Nephron (organoid): ENCODE data around the gene ZNF333.
A peak's percentile ranks its signal among the peaks of the same experiment; 100 is the strongest.
"Not testable (repeated sequence)": the region's sequence is repeated elsewhere in the genome, so short reads cannot be mapped to it uniquely, and the experiment has no call there.

Experiments used
- H3K27ac Mint-ChIP-seq, 3 experiments: 2 replicates each; pipeline ENCODE4 v1.8.0; 2020; ENCODE audit warnings: mixed read lengths in 3 of 3, mild to moderate bottlenecking in 2 of 3, moderate library complexity in 1 of 3
- H3K27me3 Mint-ChIP-seq: 2 replicates; pipeline ENCODE4 v1.8.0; 2021; ENCODE audit warnings: low read depth, mild to moderate bottlenecking, moderate library complexity, mixed read lengths
- H3K36me3 Mint-ChIP-seq: 2 replicates; pipeline ENCODE4 v1.8.0; 2020; ENCODE audit warnings: low read depth, mixed read lengths
- H3K4me1 Mint-ChIP-seq: 2 replicates; pipeline ENCODE4 v1.8.0; 2020; ENCODE audit warnings: mixed read lengths
- H3K4me3 Mint-ChIP-seq, 3 experiments: 2 replicates each; pipeline ENCODE4 v1.8.0; 2020; ENCODE audit warnings: mild to moderate bottlenecking in 3 of 3, mixed read lengths in 3 of 3, moderate library complexity in 2 of 3
- H3K9me3 Mint-ChIP-seq: 2 replicates; pipeline ENCODE4 v1.8.0; 2020; ENCODE audit warnings: mixed read lengths
- TF ChIP-seq, protein P1 (sequence below), 3 experiments: fragments of 200-600 bp; sonication (generic); IDR thresholded peaks; one replicate each; pipeline ENCODE4 v1.5.0; 2021; ENCODE audit warnings: antibody characterized with exemption in 3 of 3; ENCODE audit not compliant: unreplicated experiment in 3 of 3

Gene ZNF333

GRCh38 chr19:14775869-14776586 lies 86.2 kb downstream of the ZNF333 start:
- H3K9me3 Mint-ChIP-seq = no peaks in the 10 kb centered on the region
- peaks cover 20% of the 10 kb centered on the region for H3K27me3 Mint-ChIP-seq
- no peaks in the 10 kb centered on the region for H3K36me3 Mint-ChIP-seq
- H3K4me3 Mint-ChIP-seq = peak overlapping the region in 1 of 3 experiments; percentile 59
- TF ChIP-seq, protein P1, sequence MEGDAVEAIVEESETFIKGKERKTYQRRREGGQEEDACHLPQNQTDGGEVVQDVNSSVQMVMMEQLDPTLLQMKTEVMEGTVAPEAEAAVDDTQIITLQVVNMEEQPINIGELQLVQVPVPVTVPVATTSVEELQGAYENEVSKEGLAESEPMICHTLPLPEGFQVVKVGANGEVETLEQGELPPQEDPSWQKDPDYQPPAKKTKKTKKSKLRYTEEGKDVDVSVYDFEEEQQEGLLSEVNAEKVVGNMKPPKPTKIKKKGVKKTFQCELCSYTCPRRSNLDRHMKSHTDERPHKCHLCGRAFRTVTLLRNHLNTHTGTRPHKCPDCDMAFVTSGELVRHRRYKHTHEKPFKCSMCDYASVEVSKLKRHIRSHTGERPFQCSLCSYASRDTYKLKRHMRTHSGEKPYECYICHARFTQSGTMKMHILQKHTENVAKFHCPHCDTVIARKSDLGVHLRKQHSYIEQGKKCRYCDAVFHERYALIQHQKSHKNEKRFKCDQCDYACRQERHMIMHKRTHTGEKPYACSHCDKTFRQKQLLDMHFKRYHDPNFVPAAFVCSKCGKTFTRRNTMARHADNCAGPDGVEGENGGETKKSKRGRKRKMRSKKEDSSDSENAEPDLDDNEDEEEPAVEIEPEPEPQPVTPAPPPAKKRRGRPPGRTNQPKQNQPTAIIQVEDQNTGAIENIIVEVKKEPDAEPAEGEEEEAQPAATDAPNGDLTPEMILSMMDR (IDR thresholded peaks at IDR 0.05; ENCODE audit: unreplicated experiment in 3 of 3) = no peak
- H3K27ac Mint-ChIP-seq = no peak overlapping the region
- H3K4me1 Mint-ChIP-seq = no peaks in the 10 kb centered on the region

GRCh38 chr19:14777645-14778044 lies 87.8 kb downstream of the ZNF333 start:
- H3K27ac Mint-ChIP-seq, H3K4me1 Mint-ChIP-seq, H3K9me3 Mint-ChIP-seq, H3K36me3 Mint-ChIP-seq: not testable (repeated sequence)
- H3K4me3 Mint-ChIP-seq = peak overlapping the region in 1 of 3 experiments; percentile 25
- H3K27me3 Mint-ChIP-seq = peaks cover 20% of the 10 kb centered on the region

DNA sequence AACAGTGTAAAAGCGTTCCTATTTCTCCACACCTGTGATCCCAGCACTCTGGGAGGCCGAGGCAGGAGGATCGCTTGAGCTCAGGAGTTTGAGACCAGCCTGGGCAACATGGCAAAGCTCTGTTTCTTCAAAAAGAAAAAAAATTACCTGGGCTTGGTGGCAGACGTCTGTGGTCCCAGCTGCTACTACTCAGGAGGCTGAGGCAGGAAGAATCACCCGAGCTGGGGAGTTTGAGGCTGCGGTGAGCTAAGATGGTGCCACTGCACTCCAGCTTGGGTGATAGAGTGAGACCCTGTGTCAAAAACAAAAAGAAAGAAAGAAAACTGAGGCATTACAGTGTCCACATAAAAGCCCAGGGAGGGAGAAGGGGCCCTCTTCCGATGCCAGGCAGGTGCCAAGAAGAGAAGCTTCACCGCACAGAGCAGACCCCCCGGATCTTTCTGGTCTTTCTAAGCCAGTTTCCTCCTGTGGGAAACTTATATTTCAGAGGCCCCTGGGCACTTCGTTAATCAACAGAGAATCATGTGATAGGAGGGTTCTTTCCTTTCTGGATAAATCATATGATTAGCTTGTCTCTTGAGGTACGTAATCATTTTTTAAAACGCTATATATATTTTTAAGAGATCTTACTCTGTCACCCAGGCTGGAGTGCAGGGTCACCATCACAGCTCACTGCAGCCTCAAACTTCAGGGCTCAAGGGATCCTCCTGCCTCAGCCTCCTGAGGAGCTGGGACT lies 88.4 kb downstream of the ZNF333 start, which contains the start of gene ADGRE2:
Gene ADGRE2, minus strand, starts transcription at position 451 of the 736 bp plus-strand sequence. CDS start 1,804 bp downstream, outside the sequence.
- Mint-ChIP-seq H3K4me3 (peak within 1 kb of the TSS in 1 of 3 experiments; percentile 25), H3K27me3 (peaks cover 20% of the 10 kb centered on the region)
- H3K27ac Mint-ChIP-seq, H3K9me3 Mint-ChIP-seq, H3K36me3 Mint-ChIP-seq, H3K4me1 Mint-ChIP-seq: not testable (repeated sequence)

GRCh38 chr19:14779151-14779550 lies 89.3 kb downstream of the ZNF333 start:
- Mint-ChIP-seq H3K27ac (no peak overlapping the region), H3K27me3 (peaks cover 20% of the 10 kb centered on the region), H3K9me3 (no peaks in the 10 kb centered on the region), H3K36me3 (no peaks in the 10 kb centered on the region), H3K4me3 (no peak overlapping the region), H3K4me1 (no peaks in the 10 kb centered on the region)
- TF ChIP-seq, protein P1 (IDR thresholded peaks at IDR 0.05; ENCODE audit: unreplicated experiment in 3 of 3) = no peak

DNA sequence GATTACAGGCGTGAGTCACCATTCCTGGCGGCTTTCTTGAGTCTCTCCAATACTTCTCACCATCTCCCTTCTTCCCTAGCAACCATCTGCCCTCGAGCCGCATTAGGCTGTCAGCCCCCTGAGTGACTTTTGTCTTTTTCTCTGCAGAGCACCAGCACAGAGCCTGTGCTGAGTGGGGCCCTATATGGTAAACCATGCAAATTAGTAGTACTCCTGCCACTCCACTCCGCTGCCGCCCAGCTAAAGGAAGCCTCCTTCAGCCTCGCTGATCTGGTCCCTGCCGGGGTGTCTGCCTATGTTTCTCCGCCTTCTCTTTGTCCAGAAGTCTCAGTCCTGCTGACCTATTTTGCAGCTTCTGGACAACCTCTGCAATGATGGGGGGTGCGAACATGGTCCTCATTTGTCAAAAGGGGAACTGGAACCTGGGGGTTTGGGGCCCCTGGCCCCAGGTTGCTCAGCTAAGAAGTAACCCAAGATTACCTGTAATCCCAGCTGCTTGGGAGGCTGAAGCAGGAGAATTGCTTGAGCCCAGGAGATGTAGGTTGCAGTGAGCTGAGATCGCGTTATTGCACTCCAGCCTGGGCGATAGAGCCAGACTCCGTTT lies 90.9 kb downstream of the ZNF333 start:
- not testable (repeated sequence) for H3K4me1 Mint-ChIP-seq, H3K4me3 Mint-ChIP-seq

DNA sequence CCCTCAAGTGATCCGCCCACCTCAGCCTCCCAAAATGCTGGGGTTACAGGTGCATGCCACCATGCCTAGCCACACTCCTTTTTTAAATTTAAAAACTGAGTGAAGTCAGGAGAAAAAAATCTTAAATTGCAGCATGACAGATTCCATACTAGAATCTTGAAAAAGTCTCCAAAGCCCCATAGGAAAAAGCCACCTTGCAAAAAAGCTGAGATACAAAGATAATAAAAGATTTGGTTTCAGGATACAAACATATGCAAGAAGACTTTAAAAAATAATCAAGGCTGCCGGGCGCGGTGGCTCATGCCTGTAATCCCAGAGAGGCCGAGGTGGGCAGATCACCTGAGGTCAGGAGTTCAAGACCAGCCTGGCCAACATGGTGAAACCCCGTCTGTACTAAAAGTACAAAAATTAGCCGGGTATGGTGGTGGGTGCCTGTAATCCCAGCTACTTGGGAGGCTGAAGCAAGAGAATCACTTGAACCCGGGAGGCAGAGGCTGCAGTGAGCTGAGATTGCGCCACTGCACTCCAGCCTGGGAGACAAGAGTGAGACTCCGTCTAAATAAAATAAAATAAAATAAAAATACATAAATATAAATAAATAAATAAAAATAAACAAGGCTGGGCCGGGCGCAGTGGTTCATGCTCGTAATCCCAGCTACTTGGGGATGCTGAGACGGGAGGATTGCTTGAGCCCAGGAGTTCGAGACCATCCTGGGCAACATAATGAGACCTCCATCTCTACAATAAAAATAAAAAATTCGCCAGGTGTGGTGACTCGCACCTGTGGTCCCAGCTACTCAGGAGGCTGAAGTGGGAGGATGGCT lies 92.1 kb downstream of the ZNF333 start:
- H3K4me3 Mint-ChIP-seq, H3K4me1 Mint-ChIP-seq, H3K27ac Mint-ChIP-seq, H3K36me3 Mint-ChIP-seq, H3K9me3 Mint-ChIP-seq, H3K27me3 Mint-ChIP-seq: not testable (repeated sequence)

More for the DNA sequence above, 90.9 kb downstream of the ZNF333 start:
- not testable (repeated sequence) for H3K27ac Mint-ChIP-seq, H3K36me3 Mint-ChIP-seq, H3K9me3 Mint-ChIP-seq
- H3K27me3 Mint-ChIP-seq = peaks cover 16% of the 10 kb centered on the region

GRCh38 chr19:14782626-14783409 lies 93.0 kb downstream of the ZNF333 start:
- H3K4me3 Mint-ChIP-seq = no peak overlapping the region
- TF ChIP-seq, protein P1 (IDR thresholded peaks at IDR 0.05; ENCODE audit: unreplicated experiment in 3 of 3) = no peak
- H3K27me3 Mint-ChIP-seq = peaks cover 11% of the 10 kb centered on the region
- no peak overlapping the region for H3K27ac Mint-ChIP-seq
- H3K36me3 Mint-ChIP-seq = no peaks in the 10 kb centered on the region
- H3K4me1 Mint-ChIP-seq = no peaks in the 10 kb centered on the region
- no peaks in the 10 kb centered on the region for H3K9me3 Mint-ChIP-seq
